Measurements from ENCODE around the gene VPREB3.

GRCh38 chr22:23760056-23760455 is 5.8 kb upstream of the VPREB3 start:
- TF ChIP-seq, protein P1, sequence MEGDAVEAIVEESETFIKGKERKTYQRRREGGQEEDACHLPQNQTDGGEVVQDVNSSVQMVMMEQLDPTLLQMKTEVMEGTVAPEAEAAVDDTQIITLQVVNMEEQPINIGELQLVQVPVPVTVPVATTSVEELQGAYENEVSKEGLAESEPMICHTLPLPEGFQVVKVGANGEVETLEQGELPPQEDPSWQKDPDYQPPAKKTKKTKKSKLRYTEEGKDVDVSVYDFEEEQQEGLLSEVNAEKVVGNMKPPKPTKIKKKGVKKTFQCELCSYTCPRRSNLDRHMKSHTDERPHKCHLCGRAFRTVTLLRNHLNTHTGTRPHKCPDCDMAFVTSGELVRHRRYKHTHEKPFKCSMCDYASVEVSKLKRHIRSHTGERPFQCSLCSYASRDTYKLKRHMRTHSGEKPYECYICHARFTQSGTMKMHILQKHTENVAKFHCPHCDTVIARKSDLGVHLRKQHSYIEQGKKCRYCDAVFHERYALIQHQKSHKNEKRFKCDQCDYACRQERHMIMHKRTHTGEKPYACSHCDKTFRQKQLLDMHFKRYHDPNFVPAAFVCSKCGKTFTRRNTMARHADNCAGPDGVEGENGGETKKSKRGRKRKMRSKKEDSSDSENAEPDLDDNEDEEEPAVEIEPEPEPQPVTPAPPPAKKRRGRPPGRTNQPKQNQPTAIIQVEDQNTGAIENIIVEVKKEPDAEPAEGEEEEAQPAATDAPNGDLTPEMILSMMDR (IDR thresholded peaks at IDR 0.05): no peak
- TF ChIP-seq POLR2A (IDR thresholded peaks at IDR 0.05) (no peak), POLR2AphosphoS5 (IDR thresholded peaks at IDR 0.05) (no peak)

All from breast epithelium (tissue), 3 donors.